ENCODE results near the gene FOXP2. TPM values are rescaled to one million over a fixed set of nuclear protein-coding genes. Genes with fewer than 3 reads are reported as not detected.
"Not testable (repeated sequence)": the region's sequence is repeated elsewhere in the genome, so short reads cannot be mapped to it uniquely, and the experiment has no call there.

Gene FOXP2
- total RNA-seq, 1 donor from 2014 or later, result 10.1 TPM

GRCh38 chr7:114375907-114376306 lies 38.7 kb upstream of the FOXP2 start:
- no peaks in the 10 kb centered on the region for H3K27me3 ChIP-seq (ENCODE audit: low read depth)
- no peak for ATAC-seq
- no peak overlapping the region for H3K4me3 ChIP-seq
- no peaks in the 10 kb centered on the region for H3K4me1 ChIP-seq
- no peak for TF ChIP-seq CTCF (IDR thresholded peaks at IDR 0.05)
- H3K36me3 ChIP-seq, result no peaks in the 10 kb centered on the region
- no peak overlapping the region for H3K27ac ChIP-seq
- H3K9me3 ChIP-seq, result no peaks in the 10 kb centered on the region
- no peak for DNase-seq
- intact Hi-C loops (cut with DNase I), result no loop called here

GRCh38 chr7:114383946-114384345 lies 30.7 kb upstream of the FOXP2 start:
- H3K9me3 ChIP-seq; H3K27me3 ChIP-seq (ENCODE audit: low read depth); intact Hi-C loops (cut with DNase I); H3K27ac ChIP-seq; H3K36me3 ChIP-seq; ATAC-seq; DNase-seq; H3K4me1 ChIP-seq; H3K4me3 ChIP-seq: not testable (repeated sequence)

GRCh38 chr7:114384346-114384745 lies 30.3 kb upstream of the FOXP2 start:
- H3K27ac ChIP-seq; H3K36me3 ChIP-seq; intact Hi-C loops (cut with DNase I); H3K9me3 ChIP-seq; H3K4me1 ChIP-seq; ATAC-seq; H3K4me3 ChIP-seq; H3K27me3 ChIP-seq (ENCODE audit: low read depth); DNase-seq: not testable (repeated sequence)

GRCh38 chr7:114388021-114388420 lies 26.6 kb upstream of the FOXP2 start:
- no peaks in the 10 kb centered on the region for H3K27me3 ChIP-seq (ENCODE audit: low read depth)
- intact Hi-C loops (cut with DNase I), result no loop called here
- no peak for ATAC-seq
- no peak overlapping the region for H3K4me3 ChIP-seq
- H3K27ac ChIP-seq, result no peak overlapping the region
- H3K4me1 ChIP-seq, result no peaks in the 10 kb centered on the region
- no peak for DNase-seq
- no peaks in the 10 kb centered on the region for H3K36me3 ChIP-seq
- no peaks in the 10 kb centered on the region for H3K9me3 ChIP-seq
- no peak for TF ChIP-seq CTCF (IDR thresholded peaks at IDR 0.05)

GRCh38 chr7:114392686-114393085 lies 21.9 kb upstream of the FOXP2 start:
- H3K4me3 ChIP-seq, result no peak overlapping the region
- no peak for TF ChIP-seq CTCF (IDR thresholded peaks at IDR 0.05)
- H3K27me3 ChIP-seq (ENCODE audit: low read depth), result no peaks in the 10 kb centered on the region
- intact Hi-C loops (cut with DNase I), result no loop called here
- H3K4me1 ChIP-seq, result no peaks in the 10 kb centered on the region
- DNase-seq (no peak), ATAC-seq (no peak)
- no peaks in the 10 kb centered on the region for H3K9me3 ChIP-seq
- no peak overlapping the region for H3K27ac ChIP-seq
- no peaks in the 10 kb centered on the region for H3K36me3 ChIP-seq

- no peak overlapping the region for H3K4me3 ChIP-seq
- intact Hi-C loops (cut with DNase I), result no loop called here
- DNase-seq, result no peak
- H3K27me3 ChIP-seq (ENCODE audit: low read depth), result no peaks in the 10 kb centered on the region
- no peaks in the 10 kb centered on the region for H3K36me3 ChIP-seq
- TF ChIP-seq CTCF (IDR thresholded peaks at IDR 0.05), result no peak
- H3K9me3 ChIP-seq, result no peaks in the 10 kb centered on the region
- no peak for ATAC-seq
- no peaks in the 10 kb centered on the region for H3K4me1 ChIP-seq
- H3K27ac ChIP-seq, result no peak overlapping the region
Observed at GRCh38 chr7:114402876-114403635, 11.6 kb upstream of the FOXP2 start.

Measured in lower lobe of right lung (tissue), 2 donors.